H1 (cell line): ENCODE measurements around the gene CYREN. TPM values are rescaled to one million over a fixed set of nuclear protein-coding genes. Genes with fewer than 3 reads are reported as not detected.

Source experiments
- CTCF ChIA-PET: fragments of 300-600 bp; sonication (Branson Sonifier 250); formaldehyde crosslinking; loops from one replicate; lab custom pipeline; 2021; ENCODE audit not compliant: partially characterized antibody; lab: Charles Lee
- POLR2A ChIA-PET: fragments of 300-600 bp; sonication (Branson Sonifier 250); formaldehyde crosslinking; loops from one replicate; lab custom pipeline; 2021; ENCODE audit warnings: inconsistent platforms; ENCODE audit not compliant: partially characterized antibody; lab: Charles Lee
- DNase-seq, 2 experiments: peaks; one replicate each; pipeline versions ENCODE4 v3.0.0 to v3.0.0-alpha.2; 2010 to 2022; ENCODE audit warnings: low spot score in 2 of 2, low read depth in 1 of 2, mixed read lengths in 1 of 2
- FAIRE-seq: peaks from 2 replicates; lab custom pipeline; 2011; peaks lifted over from hg19 to GRCh38; lab: Jason Lieb, UNC
- H2AFZ ChIP-seq: 2 replicates; pipeline ENCODE4 v1.8.1; 2012; ENCODE audit warnings: low read length, inconsistent platforms
- H2AK5ac ChIP-seq: 2 replicates; pipeline ENCODE4 v1.6.1; 2013; ENCODE audit warnings: low read depth, low read length
- H2BK120ac ChIP-seq: replicated peaks from 2 replicates; pipeline ENCODE3; 2013; ENCODE audit warnings: low read depth, low read length, inconsistent platforms
- H2BK12ac ChIP-seq: 2 replicates; pipeline ENCODE4 v1.6.1; 2013; ENCODE audit warnings: low read depth, low read length
- H2BK15ac ChIP-seq: 2 replicates; pipeline ENCODE4 v1.6.1; 2013; ENCODE audit warnings: low read length
- H2BK20ac ChIP-seq: 2 replicates; pipeline ENCODE4 v1.6.1; 2013; ENCODE audit warnings: low read length
- H2BK5ac ChIP-seq: 2 replicates; pipeline ENCODE4 v1.6.1; 2013; ENCODE audit warnings: low read depth, low read length
- H3K14ac ChIP-seq: 2 replicates; pipeline ENCODE4 v1.6.1; 2013; ENCODE audit warnings: inconsistent platforms; ENCODE audit not compliant: insufficient read length
- H3K18ac ChIP-seq: 2 replicates; pipeline ENCODE4 v1.6.1; 2013; ENCODE audit warnings: low read length; ENCODE audit errors: extremely low read depth
- H3K23ac ChIP-seq: 2 replicates; pipeline ENCODE4 v1.6.1; 2013; ENCODE audit warnings: inconsistent platforms; ENCODE audit not compliant: insufficient read length
- H3K23me2 ChIP-seq: 2 replicates; pipeline ENCODE4 v1.6.1; 2013; ENCODE audit warnings: low read depth, low read length
- H3K27ac ChIP-seq: 2 replicates; pipeline ENCODE4 v1.6.1; 2011; ENCODE audit warnings: low read depth, low read length, inconsistent platforms
- H3K27me3 ChIP-seq, 4 experiments: replicated peaks in 1 of 4; 1 replicate in 1 of 4; 2 replicates in 3 of 4; pipeline versions ENCODE4 v1.6.1 to v1.8.1; 2011 to 2013; ENCODE audit warnings: low read length in 3 of 4, mild to moderate bottlenecking in 3 of 4, inconsistent platforms in 2 of 4, mixed read lengths in 2 of 4, moderate library complexity in 1 of 4; ENCODE audit not compliant: control insufficient read depth in 3 of 4, insufficient read depth in 3 of 4; ENCODE audit errors: extremely low read depth in 1 of 4
- H3K36me3 ChIP-seq, 4 experiments: 2 replicates each; pipeline versions ENCODE4 v1.6.1 to v1.8.1; 2011 to 2013; ENCODE audit warnings: mild to moderate bottlenecking in 4 of 4, low read length in 3 of 4, moderate library complexity in 2 of 4, control low read depth in 1 of 4, inconsistent platforms in 1 of 4; ENCODE audit not compliant: insufficient read depth in 4 of 4, control insufficient read depth in 2 of 4
- H3K4ac ChIP-seq: replicated peaks from 2 replicates; pipeline ENCODE3; 2013; ENCODE audit warnings: low read length, low read depth, mixed read lengths, inconsistent platforms; ENCODE audit not compliant: insufficient read length
- H3K4me1 ChIP-seq, 4 experiments: replicated peaks in 1 of 4; 1 replicate in 1 of 4; 2 replicates in 3 of 4; pipeline versions ENCODE4 v1.6.1 to v1.8.1; 2011 to 2013; ENCODE audit warnings: low read length in 3 of 4, inconsistent platforms in 2 of 4, mixed read lengths in 1 of 4; ENCODE audit not compliant: insufficient read depth in 4 of 4, control insufficient read depth in 3 of 4
- H3K4me2 ChIP-seq, 2 experiments: 2 replicates each; pipeline versions ENCODE4 v1.6.1 to v1.8.1; 2011 to 2013; ENCODE audit warnings: low read depth in 2 of 2, low read length in 2 of 2, control low read depth in 1 of 2, inconsistent platforms in 1 of 2, mild to moderate bottlenecking in 1 of 2; ENCODE audit not compliant: insufficient read depth in 1 of 2
- H3K4me3 ChIP-seq, 4 experiments: fragments of 200-600, 300-600 bp in 1 of 4; sonication (generic), shearing (Covaris generic), sonication (Bioruptor Twin) in 1 of 4; 2 replicates each; pipeline versions ENCODE4 v1.5.1 to v1.8.1; 2011 to 2016; ENCODE audit warnings: low read length in 4 of 4, low read depth in 3 of 4, control low read depth in 2 of 4, inconsistent platforms in 2 of 4, mild to moderate bottlenecking in 2 of 4, mixed read lengths in 1 of 4, moderate library complexity in 1 of 4; ENCODE audit not compliant: insufficient read depth in 2 of 4; ENCODE audit errors: extremely low read depth in 1 of 4
- H3K56ac ChIP-seq: replicated peaks from 2 replicates; pipeline ENCODE3; 2013; ENCODE audit warnings: low read depth, mild to moderate bottlenecking, mixed read lengths, low read length, inconsistent platforms; ENCODE audit not compliant: insufficient read length
- H3K79me1 ChIP-seq: 2 replicates; pipeline ENCODE4 v1.6.1; 2013; ENCODE audit warnings: low read depth, low read length, control low read depth
- H3K79me2 ChIP-seq, 2 experiments: 2 replicates each; pipeline versions ENCODE4 v1.6.1 to v1.8.1; 2012 to 2013; ENCODE audit warnings: low read length in 2 of 2, mild to moderate bottlenecking in 2 of 2, inconsistent platforms in 1 of 2; ENCODE audit not compliant: insufficient read depth in 2 of 2, control insufficient read depth in 1 of 2
- H3K9ac ChIP-seq, 4 experiments: replicated peaks in 1 of 4; 1 replicate in 1 of 4; 2 replicates in 3 of 4; pipeline versions ENCODE4 v1.6.1 to v1.8.1; 2011 to 2013; ENCODE audit warnings: low read depth in 3 of 4, low read length in 3 of 4, control low read depth in 2 of 4, mild to moderate bottlenecking in 2 of 4, moderate library complexity in 2 of 4, inconsistent platforms in 1 of 4; ENCODE audit errors: extremely low read depth in 1 of 4
- H3K9me3 ChIP-seq, 2 experiments: 2 replicates each; pipeline versions ENCODE4 v1.6.1 to v1.8.1; 2012 to 2013; ENCODE audit warnings: mild to moderate bottlenecking in 2 of 2, moderate library complexity in 2 of 2, control low read depth in 1 of 2, inconsistent platforms in 1 of 2, low read depth in 1 of 2, low read length in 1 of 2, mixed read lengths in 1 of 2; ENCODE audit not compliant: insufficient read depth in 2 of 2
- H4K20me1 ChIP-seq, 2 experiments: replicated peaks in 1 of 2; 2 replicates each; pipeline versions ENCODE3 to v1.8.1; 2011 to 2013; ENCODE audit warnings: inconsistent platforms in 2 of 2, low read length in 2 of 2, mild to moderate bottlenecking in 1 of 2; ENCODE audit not compliant: insufficient read depth in 2 of 2, control insufficient read depth in 1 of 2
- H4K5ac ChIP-seq: 2 replicates; pipeline ENCODE4 v1.6.1; 2013; ENCODE audit warnings: low read length, low read depth, mixed read lengths, inconsistent platforms; ENCODE audit not compliant: insufficient read length
- H4K8ac ChIP-seq: 2 replicates; pipeline ENCODE4 v1.8.0; 2013; ENCODE audit warnings: mild to moderate bottlenecking, moderate library complexity, low read length, inconsistent platforms; ENCODE audit not compliant: insufficient read depth; ENCODE audit errors: extremely low read depth
- H4K91ac ChIP-seq: replicated peaks from 2 replicates; pipeline ENCODE3; 2013; ENCODE audit warnings: low read length, mixed read lengths, inconsistent platforms; ENCODE audit not compliant: insufficient read length
- CHD1 ChIP-seq: IDR thresholded peaks from 2 replicates; pipeline ENCODE4 v1.6.1; 2012; ENCODE audit warnings: low read depth, low read length, improper control_type of control experiment
- GABPA ChIP-seq: IDR thresholded peaks from 2 replicates; pipeline ENCODE4 v1.6.1; 2011; ENCODE audit warnings: mild to moderate bottlenecking, low read length, moderate library complexity, borderline replicate concordance; ENCODE audit not compliant: insufficient read depth
- KDM1A ChIP-seq: fragments of 200-600, 300-600 bp; sonication (generic); IDR thresholded peaks from 2 replicates; pipeline ENCODE4 v1.7.1; 2016; ENCODE audit warnings: mild to moderate bottlenecking, low read length, borderline replicate concordance
- POU5F1 ChIP-seq: IDR thresholded peaks from 2 replicates; pipeline ENCODE4 v1.6.1; 2011; ENCODE audit warnings: low read depth, mild to moderate bottlenecking, low read length, moderate library complexity
- RBBP5 ChIP-seq: IDR thresholded peaks from 2 replicates; pipeline ENCODE4 v1.7.1; 2012; ENCODE audit warnings: low read depth, mild to moderate bottlenecking, inconsistent platforms, low read length, moderate library complexity, borderline replicate concordance
- SIRT6 ChIP-seq: IDR thresholded peaks from one replicate; pipeline ENCODE4 v1.7.1; 2012; ENCODE audit warnings: low read length, inconsistent platforms
- SIX5 ChIP-seq: IDR thresholded peaks from 2 replicates; pipeline ENCODE4 v1.6.1; 2011; ENCODE audit warnings: mild to moderate bottlenecking, low read depth, low read length
- SP2 ChIP-seq: IDR thresholded peaks from 2 replicates; pipeline ENCODE4 v1.6.1; 2012; ENCODE audit warnings: mild to moderate bottlenecking, low read length, inconsistent platforms
- SRF ChIP-seq: IDR thresholded peaks from 2 replicates; pipeline ENCODE4 v1.6.1; 2011; ENCODE audit warnings: mild to moderate bottlenecking, low read depth, low read length, moderate library complexity
- YY1 ChIP-seq: IDR thresholded peaks from 2 replicates; pipeline ENCODE4 v1.6.1; 2011; ENCODE audit warnings: low read depth, mild to moderate bottlenecking, low read length
- WGBS, 2 experiments: shearing (Covaris generic) in 1 of 2; methylation state at CpG; one replicate each; pipeline versions ENCODE4 v1.1.6 to v1.1.7; 2013 to 2015; ENCODE audit warnings: low lambda C conversion rate in 2 of 2, mixed read lengths in 2 of 2, inconsistent platforms in 1 of 2, low coverage in 1 of 2, missing lambda C conversion rate in 1 of 2; ENCODE audit not compliant: insufficient replicate concordance in 2 of 2, insufficient coverage in 1 of 2, insufficient read length in 1 of 2; ENCODE audit errors: extremely low coverage in 1 of 2, missing lambda C conversion rate in 1 of 2; 5-methylcytosine and 5-hydroxymethylcytosine counted together
- polyA plus RNA-seq, 7 experiments: library from polyadenylated mRNA; depleted of rRNA in 3 of 7; stranded (reverse) in 5 of 7; unstranded in 2 of 7; fragments of >200 nt in 5 of 7; fragments of 200-250 nt in 2 of 7; gene quantifications; 1 replicate in 5 of 7; 2 replicates in 1 of 7; 4 replicates in 1 of 7; pipeline versions ENCODE4 v1.2.1 to v1.2.3, GENCODE V29; 2011 to 2013; ENCODE audit warnings: missing spikeins in 2 of 7, mixed read lengths in 2 of 7
- total RNA-seq: library from RNA; stranded (reverse); fragmentation: NEBNext Ultra II Directional; extraction: Animal tissue kit (Norgen Biotek cat#: 25700); gene quantifications from 2 replicates; pipeline ENCODE4 v1.2.1, GENCODE V29; 2021

The CYREN gene
- total and polyA plus RNA-seq, 2 of the 8 experiments (the other 6 are each of a cell fraction or from before 2014, with no cell fraction given): 25.1 to 46.2 TPM

- no peaks in the 10 kb centered on the region for H3K79me2 ChIP-seq
- H4K8ac ChIP-seq: no peak overlapping the region
- H3K27me3 ChIP-seq: no peaks in the 10 kb centered on the region
- no peak overlapping the region for H2BK12ac ChIP-seq
- H2BK5ac ChIP-seq: no peak overlapping the region
- H3K9ac ChIP-seq: no peak overlapping the region
- H4K5ac ChIP-seq: no peak overlapping the region
- no peak overlapping the region for H4K91ac ChIP-seq
- no peak overlapping the region for H2BK120ac ChIP-seq
- no peak overlapping the region for H3K14ac ChIP-seq
- H3K23me2 ChIP-seq: no peaks in the 10 kb centered on the region
- no peak overlapping the region for H3K4ac ChIP-seq
- TF ChIP-seq SP2 (no peak), SRF (no peak), CHD1 (no peak), SIRT6 (no peak), KDM1A (no peak), RBBP5 (no peak), SIX5 (no peak), POU5F1 (no peak), YY1 (no peak), GABPA (no peak)
- TF ChIP-seq, all 59 proteins: peak for 0
- H3K56ac ChIP-seq: no peak overlapping the region
- H2AFZ ChIP-seq: no peak overlapping the region
- H3K4me3 ChIP-seq: no peak overlapping the region
- H3K9me3 ChIP-seq: 0 out of 4 replicates have a peak, but pooled peaks cover 0 to 5% of the 10 kb centered on the region in 2 experiments
- no peak overlapping the region for H2BK20ac ChIP-seq
- H3K36me3 ChIP-seq: no peaks in the 10 kb centered on the region
- H3K18ac ChIP-seq: no peak overlapping the region
- no peaks in the 10 kb centered on the region for H4K20me1 ChIP-seq
- H3K4me1 ChIP-seq: peaks cover 0 to 4% (median 1%) of the 10 kb centered on the region in 4 experiments; a peak in 2 of 7 replicates
- WGBS, 2 experiments: 88% methylated on average over 5 of the region's 5 CpGs; no CpG with 5 or more reads in 1 of the 2 experiments
- no peak overlapping the region for H2BK15ac ChIP-seq
- no peak overlapping the region for H3K27ac ChIP-seq
- H3K4me2 ChIP-seq: no peak overlapping the region
- no peaks in the 10 kb centered on the region for H3K79me1 ChIP-seq
- ChIA-PET POLR2A (no interaction called here), CTCF (interaction anchor here (0.6 to 3.7 kb wide), 3 partner anchors 12 to 15 kb away, joined by 3 to 16 read pairs (median 3); no protein-coding TSS in a partner anchor)
- FAIRE-seq (no peak), DNase-seq (no peak)
- no peak overlapping the region for H3K23ac ChIP-seq
- H2AK5ac ChIP-seq: no peak overlapping the region
Measured at GRCh38 chr7:135217645-135218509, 47.4 kb upstream of the CYREN start.
